Astrocyte (in vitro differentiated cells and primary cell): ENCODE results near the gene NBPF1. TPM values are rescaled to one million over a fixed set of nuclear protein-coding genes. Genes with fewer than 3 reads are reported as not detected.
"Not testable (repeated sequence)": the region's sequence is repeated elsewhere in the genome, so short reads cannot be mapped to it uniquely, and the experiment has no call there.

Experiments used
- DNase-seq: peaks from one replicate; pipeline ENCODE4 v3.0.0-alpha.2; 2010; ENCODE audit warnings: low read depth
- FAIRE-seq: peaks from 2 replicates; lab custom pipeline; 2011; peaks lifted over from hg19 to GRCh38; lab: Jason Lieb, UNC
- H2AFZ ChIP-seq: 2 replicates; pipeline ENCODE4 v1.6.0; 2012; ENCODE audit warnings: low read depth, low read length, inconsistent platforms
- H3K27ac ChIP-seq: 2 replicates; pipeline ENCODE4 v1.5.1; 2011; ENCODE audit warnings: low read depth, low read length, inconsistent platforms
- H3K27me3 ChIP-seq: 2 replicates; pipeline ENCODE4 v1.6.0; 2011; ENCODE audit warnings: low read length, inconsistent platforms; ENCODE audit not compliant: insufficient read depth
- H3K36me3 ChIP-seq: 2 replicates; pipeline ENCODE4 v1.5.1; 2011; ENCODE audit warnings: low read length, inconsistent platforms; ENCODE audit not compliant: insufficient read depth
- H3K4me1 ChIP-seq: 2 replicates; pipeline ENCODE4 v1.5.1; 2011; ENCODE audit warnings: low read length, inconsistent platforms; ENCODE audit not compliant: insufficient read depth
- H3K4me2 ChIP-seq: 2 replicates; pipeline ENCODE4 v1.6.0; 2012; ENCODE audit warnings: low read length, inconsistent platforms
- H3K4me3 ChIP-seq: 2 replicates; pipeline ENCODE4 v1.5.1; 2011; ENCODE audit warnings: low read depth, mild to moderate bottlenecking, low read length, inconsistent platforms; ENCODE audit not compliant: insufficient read depth
- H3K79me2 ChIP-seq: 2 replicates; pipeline ENCODE4 v1.6.0; 2012; ENCODE audit warnings: mild to moderate bottlenecking, low read length, inconsistent platforms; ENCODE audit not compliant: insufficient read depth
- H3K9ac ChIP-seq: 2 replicates; pipeline ENCODE4 v1.6.0; 2012; ENCODE audit warnings: mild to moderate bottlenecking, low read length, inconsistent platforms
- H3K9me3 ChIP-seq: 2 replicates; pipeline ENCODE4 v1.5.1; 2012; ENCODE audit warnings: low read depth, mild to moderate bottlenecking, low read length, inconsistent platforms; ENCODE audit not compliant: insufficient read depth
- H4K20me1 ChIP-seq: 2 replicates; pipeline ENCODE4 v1.6.0; 2012; ENCODE audit warnings: low read length, inconsistent platforms; ENCODE audit not compliant: insufficient read depth
- H3K27ac Mint-ChIP-seq: one replicate; pipeline ENCODE4 v1.8.0; 2021; ENCODE audit warnings: mild to moderate bottlenecking, mixed read lengths; ENCODE audit not compliant: unreplicated experiment
- H3K27me3 Mint-ChIP-seq: one replicate; pipeline ENCODE4 v1.8.0; 2021; ENCODE audit warnings: low read depth, mixed read lengths; ENCODE audit not compliant: unreplicated experiment
- H3K36me3 Mint-ChIP-seq: one replicate; pipeline ENCODE4 v1.8.0; 2021; ENCODE audit warnings: low read depth, mixed read lengths; ENCODE audit not compliant: unreplicated experiment
- H3K4me1 Mint-ChIP-seq: one replicate; pipeline ENCODE4 v1.8.0; 2021; ENCODE audit warnings: low read depth, mixed read lengths; ENCODE audit not compliant: unreplicated experiment
- H3K4me3 Mint-ChIP-seq: one replicate; pipeline ENCODE4 v1.8.0; 2021; ENCODE audit warnings: mild to moderate bottlenecking, moderate library complexity, mixed read lengths; ENCODE audit not compliant: unreplicated experiment
- H3K9me3 Mint-ChIP-seq: one replicate; pipeline ENCODE4 v1.8.0; 2021; ENCODE audit warnings: mild to moderate bottlenecking, mixed read lengths; ENCODE audit not compliant: unreplicated experiment
- total RNA-seq: library from RNA; stranded (reverse); gene quantifications from 2 replicates; pipeline ENCODE4 v1.2.1, GENCODE V29; 2021

The NBPF1 gene
- total RNA-seq, 1 donor from 2014 or later = 23.1 TPM

DNA sequence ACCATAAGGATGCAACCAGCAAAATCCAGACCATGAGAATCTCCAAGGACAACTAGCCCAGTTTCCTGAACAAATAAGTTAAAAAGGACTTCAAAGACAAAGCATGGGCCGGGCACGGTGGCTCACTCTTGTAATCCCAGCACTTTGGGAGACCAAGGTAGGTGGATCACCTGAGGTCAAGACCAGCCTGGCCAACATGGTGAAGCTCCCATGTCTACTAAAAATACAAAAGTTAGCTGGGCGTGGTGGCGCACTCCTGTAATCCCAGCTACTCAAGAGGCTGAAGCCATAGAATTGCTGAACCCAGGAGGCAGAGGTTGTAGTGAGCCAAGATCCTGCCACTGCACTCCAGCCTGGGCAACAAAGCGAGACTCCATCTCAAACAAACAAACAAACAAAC is 22.6 kb upstream of the NBPF1 start:
- H3K36me3 ChIP-seq, DNase-seq, H3K9ac ChIP-seq, H3K9me3 ChIP-seq, H3K4me1 Mint-ChIP-seq, FAIRE-seq, H3K27me3 Mint-ChIP-seq, H3K4me2 ChIP-seq, H3K27me3 ChIP-seq, H3K27ac ChIP-seq, H2AFZ ChIP-seq, H3K4me3 ChIP-seq, H3K4me1 ChIP-seq, H3K9me3 Mint-ChIP-seq, H3K4me3 Mint-ChIP-seq, H3K27ac Mint-ChIP-seq: not testable (repeated sequence)
- H3K36me3 Mint-ChIP-seq = peaks cover 20% of the 10 kb centered on the region
- peaks cover 42% of the 10 kb centered on the region for H4K20me1 ChIP-seq
- H3K79me2 ChIP-seq = peaks cover 37% of the 10 kb centered on the region

GRCh38 chr1:16633540-16634282 is 20.3 kb upstream of the NBPF1 start:
- H3K79me2 ChIP-seq = peaks cover 19% of the 10 kb centered on the region
- H3K27ac Mint-ChIP-seq, H2AFZ ChIP-seq, H3K9me3 Mint-ChIP-seq, H3K4me1 Mint-ChIP-seq, H3K4me3 ChIP-seq, H3K9ac ChIP-seq, H3K27ac ChIP-seq, H3K9me3 ChIP-seq, H3K4me1 ChIP-seq, DNase-seq, FAIRE-seq, H3K27me3 ChIP-seq, H3K4me3 Mint-ChIP-seq, H3K4me2 ChIP-seq, H3K27me3 Mint-ChIP-seq: not testable (repeated sequence)
- H3K36me3 ChIP-seq = peaks cover 14% of the 10 kb centered on the region
- H3K36me3 Mint-ChIP-seq = peaks cover 27% of the 10 kb centered on the region
- peaks cover 39% of the 10 kb centered on the region for H4K20me1 ChIP-seq

DNA sequence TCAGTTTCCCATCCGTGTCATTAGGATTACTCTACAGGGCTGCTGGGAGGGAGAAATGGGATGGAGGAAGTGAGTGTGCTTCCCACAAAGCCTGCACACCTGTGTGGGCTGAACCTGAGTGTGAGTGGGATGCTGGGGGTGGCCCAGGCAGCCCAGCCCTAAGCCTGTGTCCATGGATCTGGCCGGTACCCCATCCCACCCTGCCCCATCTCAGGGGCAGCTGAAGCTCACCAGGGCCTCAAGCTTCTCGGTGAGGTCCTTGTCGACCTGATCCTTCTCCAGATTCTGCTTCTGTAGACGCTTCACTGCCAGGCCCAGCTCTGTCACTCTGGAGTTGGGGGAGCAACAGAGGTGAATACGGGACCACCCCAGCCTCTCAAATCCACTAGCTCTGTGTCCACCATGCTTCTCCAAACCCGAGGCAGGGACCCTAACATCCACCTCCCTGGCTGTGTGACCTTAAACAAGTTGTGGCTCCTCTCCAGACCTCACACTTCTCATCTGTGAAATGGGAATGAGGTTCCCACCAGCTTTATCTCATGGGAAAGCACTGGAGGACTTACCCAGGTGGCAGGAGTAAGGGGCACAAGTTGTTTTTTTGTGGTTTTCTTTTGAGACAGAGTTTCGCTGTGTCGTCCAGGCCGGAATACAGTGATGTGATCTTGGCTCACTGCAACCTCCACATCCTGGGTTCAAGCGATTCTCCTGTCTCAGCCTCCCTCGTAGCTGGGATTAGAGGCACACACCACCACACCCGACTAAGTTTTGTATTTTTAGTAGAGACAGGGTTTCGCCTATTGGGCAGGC is 18.9 kb upstream of the NBPF1 start:
- not testable (repeated sequence) for H3K4me1 ChIP-seq, DNase-seq, H3K4me3 Mint-ChIP-seq, H3K27me3 Mint-ChIP-seq, H3K27ac Mint-ChIP-seq, H2AFZ ChIP-seq, H3K9me3 ChIP-seq, FAIRE-seq, H3K4me3 ChIP-seq, H3K27me3 ChIP-seq, H3K4me2 ChIP-seq, H3K9me3 Mint-ChIP-seq, H3K9ac ChIP-seq, H3K27ac ChIP-seq, H3K4me1 Mint-ChIP-seq
- H3K36me3 Mint-ChIP-seq = peaks cover 33% of the 10 kb centered on the region
- H4K20me1 ChIP-seq = peaks cover 34% of the 10 kb centered on the region
- H3K36me3 ChIP-seq = peaks cover 14% of the 10 kb centered on the region
- peaks cover 13% of the 10 kb centered on the region for H3K79me2 ChIP-seq
